NCI-H524 treated with DMSO at 0.1 percent for 48 hours (cell line): ENCODE results near the gene GRPEL1.

Experiments
- DNase-seq: peaks from one replicate; lab custom pipeline; 2025; lab: John Stamatoyannopoulos, UW

GRPEL1 gene

GRCh38 chr4:7023901-7024300 is 44.0 kb downstream of the GRPEL1 start:
- no peak for DNase-seq

- DNase-seq: no peak
These were observed 44.4 kb downstream of the GRPEL1 start for GRCh38 chr4:7023486-7023885.

GRCh38 chr4:7021930-7022664 is 45.8 kb downstream of the GRPEL1 start:
- DNase-seq: no peak

- DNase-seq: no peak
These were observed 46.5 kb downstream of the GRPEL1 start for GRCh38 chr4:7021355-7021754.

GRCh38 chr4:7020856-7021255 is 47.0 kb downstream of the GRPEL1 start:
- DNase-seq: no peak

GRCh38 chr4:7020290-7020689 is 47.6 kb downstream of the GRPEL1 start:
- no peak for DNase-seq

GRCh38 chr4:7019367-7019766 is 48.5 kb downstream of the GRPEL1 start:
- no peak for DNase-seq

GRCh38 chr4:7018281-7018680 is 49.6 kb downstream of the GRPEL1 start:
- DNase-seq: no peak

GRCh38 chr4:7017446-7018048 is 50.3 kb downstream of the GRPEL1 start:
- no peak for DNase-seq

- DNase-seq: no peak
These were observed 51.4 kb downstream of the GRPEL1 start for GRCh38 chr4:7016512-7016911.

GRCh38 chr4:7016086-7016485 is 51.8 kb downstream of the GRPEL1 start:
- no peak for DNase-seq

- DNase-seq: no peak
These were observed 52.4 kb downstream of the GRPEL1 start for GRCh38 chr4:7015383-7016035.

- DNase-seq: no peak
These were observed 53.0 kb downstream of the GRPEL1 start for GRCh38 chr4:7014815-7015214.

- no peak for DNase-seq
These were observed 54.7 kb downstream of the GRPEL1 start for GRCh38 chr4:7013175-7013574.

GRCh38 chr4:7009564-7009963 is 58.3 kb downstream of the GRPEL1 start:
- no peak for DNase-seq
